GM12892 (cell line): Measurements from ENCODE around the gene CNTNAP2.

Experiments
- POLR2A ChIP-seq: IDR thresholded peaks from 2 replicates; pipeline ENCODE4 v1.6.1; 2011; ENCODE audit warnings: low read depth, low read length, control low read depth
- POLR2AphosphoS5 ChIP-seq: IDR thresholded peaks from 2 replicates; pipeline ENCODE4 v1.6.1; 2011; ENCODE audit warnings: low read depth, low read length, control low read depth

DNA sequence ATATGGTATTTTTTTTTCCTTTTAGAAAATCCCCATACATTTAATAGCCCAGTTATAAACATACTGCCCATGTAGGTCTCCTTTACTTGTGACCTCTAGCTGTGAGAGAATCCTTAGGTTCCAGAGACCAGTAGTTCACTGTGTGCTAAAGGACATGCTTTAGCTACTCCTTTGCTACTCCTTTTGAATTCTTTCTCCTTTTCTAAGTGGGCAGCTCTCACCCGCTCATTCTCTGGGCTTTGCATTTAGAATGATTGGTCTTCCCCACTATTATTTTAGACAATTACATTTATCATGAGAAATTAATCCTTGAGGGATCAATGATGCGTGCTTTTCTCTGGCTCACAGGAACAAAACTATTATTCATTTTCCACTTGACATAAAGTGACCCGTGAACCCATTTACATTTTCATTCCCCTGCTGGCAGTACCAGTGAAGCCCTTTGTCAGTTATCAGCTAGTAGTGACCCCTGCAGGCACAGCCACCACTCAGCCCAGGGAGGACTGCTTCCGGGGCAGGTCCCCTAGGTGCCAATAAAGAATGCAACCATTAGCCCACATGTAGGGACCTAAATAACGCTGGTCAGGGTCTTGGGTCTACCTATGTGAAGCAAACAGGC lies 844.3 kb downstream of the CNTNAP2 start:
- TF ChIP-seq POLR2A (no peak), POLR2AphosphoS5 (no peak)
